ENCODE measurements around the gene MYLK2.

Gene MYLK2

GRCh38 chr20:31835977-31836852 is 17.1 kb downstream of the MYLK2 start:
- DNase-seq, result no peak

GRCh38 chr20:31836853-31837608 is 17.9 kb downstream of the MYLK2 start:
- DNase-seq, result no peak

- DNase-seq, result no peak
Measured at GRCh38 chr20:31837896-31838397, 18.8 kb downstream of the MYLK2 start.

- DNase-seq, result no peak
Measured at GRCh38 chr20:31838646-31839292, 19.6 kb downstream of the MYLK2 start.

GRCh38 chr20:31839782-31840487 is 20.8 kb downstream of the MYLK2 start:
- no peak for DNase-seq

GRCh38 chr20:31840906-31841816 is 22.0 kb downstream of the MYLK2 start:
- DNase-seq, result no peak

GRCh38 chr20:31841928-31842327 is 22.8 kb downstream of the MYLK2 start:
- DNase-seq, result no peak

GRCh38 chr20:31842471-31843157 is 23.5 kb downstream of the MYLK2 start:
- DNase-seq, result peak; percentile 79

GRCh38 chr20:31843288-31843687 is 24.1 kb downstream of the MYLK2 start:
- DNase-seq, result no peak

- no peak for DNase-seq
Measured at GRCh38 chr20:31843881-31844280, 24.7 kb downstream of the MYLK2 start.

GRCh38 chr20:31844737-31845299 is 25.7 kb downstream of the MYLK2 start:
- DNase-seq, result no peak

- DNase-seq, result peak; percentile 60
Measured at GRCh38 chr20:31845300-31845863, 26.2 kb downstream of the MYLK2 start, which contains the start of gene FOXS1. Gene FOXS1, minus strand, starts transcription at chr20:31845604. Its CDS starts 62 bp downstream, at chr20:31845542.

GRCh38 chr20:31846793-31847138 is 27.6 kb downstream of the MYLK2 start:
- DNase-seq, result no peak

- DNase-seq, result no peak
Measured at GRCh38 chr20:31848088-31848999, 29.2 kb downstream of the MYLK2 start.

GRCh38 chr20:31849306-31849930 is 30.3 kb downstream of the MYLK2 start:
- no peak for DNase-seq

- DNase-seq, result no peak
Measured at GRCh38 chr20:31851240-31851955, 32.2 kb downstream of the MYLK2 start.

GRCh38 chr20:31853481-31853880 is 34.3 kb downstream of the MYLK2 start:
- no peak for DNase-seq
